ENCODE data around the gene SHC3. TPM values are rescaled to one million over a fixed set of nuclear protein-coding genes. Genes with fewer than 3 reads are reported as not detected.

SHC3 gene
- total and polyA plus RNA-seq, 12 donors = 5.6 to 56.7 (median 20.9) TPM

GRCh38 chr9:89095761-89096528, 82.7 kb downstream of the SHC3 start:
- Histone ChIP-seq H3K4me1 (replicated peaks in 1 of 2) (no peaks in the 10 kb centered on the region), H3K27me3 (no peaks in the 10 kb centered on the region), H3K36me3 (replicated peaks in 1 of 2) (no peaks in the 10 kb centered on the region), H3K9me3 (replicated peaks in 1 of 3) (no peaks in the 10 kb centered on the region), H3K4me3 (no peak overlapping the region), H3K27ac (no peak overlapping the region)
- intact Hi-C loops (cut with DNase I) = no loop called here
- DNase-seq = no peak
- WGBS, 4 donors = 75 to 79% (median 77%) methylated on average over 11 of the region's 11 CpGs
- TF ChIP-seq CTCF (IDR thresholded peaks at IDR 0.05) (no peak), POLR2A (IDR thresholded peaks at IDR 0.05) (no peak)

GRCh38 chr9:89093201-89093975, 85.2 kb downstream of the SHC3 start:
- H3K9me3 ChIP-seq (replicated peaks in 1 of 3) = no peaks in the 10 kb centered on the region

GRCh38 chr9:89089176-89089575, 89.4 kb downstream of the SHC3 start:
- Histone ChIP-seq H3K4me1 (replicated peaks in 1 of 2) (no peaks in the 10 kb centered on the region), H3K27ac (no peak overlapping the region), H3K27me3 (no peaks in the 10 kb centered on the region), H3K4me3 (no peak overlapping the region), H3K36me3 (replicated peaks in 1 of 2) (no peaks in the 10 kb centered on the region), H3K9me3 (replicated peaks in 1 of 3) (no peaks in the 10 kb centered on the region)
- no peak for DNase-seq
- WGBS, 4 donors = 92 to 99% (median 97%) methylated on average over 3 of the region's 3 CpGs
- no peak for TF ChIP-seq POLR2A (IDR thresholded peaks at IDR 0.05)
- no peak for TF ChIP-seq CTCF (IDR thresholded peaks at IDR 0.05)
- intact Hi-C loops (cut with DNase I) = no loop called here

More at GRCh38 chr9:89093201-89093975, 85.2 kb downstream of the SHC3 start:
- H3K4me1 ChIP-seq (replicated peaks in 1 of 2) = no peaks in the 10 kb centered on the region
- intact Hi-C loops (cut with DNase I) = no loop called here
- H3K27me3 ChIP-seq = no peaks in the 10 kb centered on the region
- WGBS, 4 donors = 94 to 100% (median 100%) methylated on average over 3 of the region's 3 CpGs
- DNase-seq = no peak
- no peak overlapping the region for H3K4me3 ChIP-seq
- no peak overlapping the region for H3K27ac ChIP-seq
- H3K36me3 ChIP-seq (replicated peaks in 1 of 2) = no peaks in the 10 kb centered on the region
- TF ChIP-seq CTCF (IDR thresholded peaks at IDR 0.05) (no peak), POLR2A (IDR thresholded peaks at IDR 0.05) (no peak)

- TF ChIP-seq POLR2A (IDR thresholded peaks at IDR 0.05) (no peak), CTCF (IDR thresholded peaks at IDR 0.05) (no peak)
- H3K4me1 ChIP-seq (replicated peaks in 1 of 2) = peaks cover 12 to 13% of the 10 kb centered on the region in 2 donors
- 75 to 95% (median 81%) methylated on average over 6 of the region's 6 CpGs for WGBS, 4 donors
- H3K36me3 ChIP-seq (replicated peaks in 1 of 2) = no peaks in the 10 kb centered on the region
- no peak overlapping the region for H3K27ac ChIP-seq
- intact Hi-C loops (cut with DNase I) = no loop called here
- H3K27me3 ChIP-seq = no peaks in the 10 kb centered on the region
- DNase-seq = no peak
- H3K4me3 ChIP-seq = no peak overlapping the region
- H3K9me3 ChIP-seq (replicated peaks in 1 of 3) = no peaks in the 10 kb centered on the region
Measured at GRCh38 chr9:89083626-89084025, 95.0 kb downstream of the SHC3 start.
